Measurements from ENCODE around the gene SLC22A23.

- TF ChIP-seq EZH2 (IDR thresholded peaks at IDR 0.05; ENCODE audit: borderline replicate concordance, insufficient read depth, low read depth, low read length, poor library complexity, severe bottlenecking) (no peak), CTCF (IDR thresholded peaks at IDR 0.05) (no peak)
These were observed 197.9 kb downstream of the SLC22A23 start, which contains the start of gene PSMG4 for GRCh38 chr6:3258720-3259490.
